Stimulated activated CD4-positive, alpha-beta T cell treated with anti-CD3 and anti-CD28 coated beads, Interleukin-4, amount 100 ng/mL, for 48 hours (primary cell): ENCODE results near the gene KRTAP4-8.
"Not testable (repeated sequence)": the region's sequence is repeated elsewhere in the genome, so short reads cannot be mapped to it uniquely, and the experiment has no call there.

Experiments used
- DNase-seq, 2 donors: peaks; one replicate each; pipeline ENCODE4 v3.0.0-alpha.2; 2020; ENCODE audit warnings: low read depth in 2 of 2

The KRTAP4-8 gene

GRCh38 chr17:41065016-41065689 lies 32.8 kb downstream of the KRTAP4-8 start:
- not testable (repeated sequence) for DNase-seq

GRCh38 chr17:41064301-41064700 lies 33.6 kb downstream of the KRTAP4-8 start:
- no peak for DNase-seq

GRCh38 chr17:41063449-41063848 lies 34.5 kb downstream of the KRTAP4-8 start:
- DNase-seq: no peak

- DNase-seq: no peak
These were observed 36.0 kb downstream of the KRTAP4-8 start for GRCh38 chr17:41061964-41062363.

GRCh38 chr17:41060052-41060604 lies 37.8 kb downstream of the KRTAP4-8 start, which contains the start of gene KRTAP2-3:
KRTAP2-3 (minus strand) TSS chr17:41060114; CDS start chr17:41060050, 64 bp downstream.
- DNase-seq: no peak

GRCh38 chr17:41059276-41060051 lies 38.5 kb downstream of the KRTAP4-8 start:
- DNase-seq: not testable (repeated sequence)

- DNase-seq: no peak
These were observed 39.2 kb downstream of the KRTAP4-8 start for GRCh38 chr17:41058741-41059140.

GRCh38 chr17:41057547-41057946 lies 40.4 kb downstream of the KRTAP4-8 start:
- no peak for DNase-seq

GRCh38 chr17:41055130-41055529 lies 42.8 kb downstream of the KRTAP4-8 start, which contains the start of gene KRTAP2-2:
KRTAP2-2 (minus strand) TSS chr17:41055230; CDS start chr17:41055211, 19 bp downstream.
- DNase-seq: not testable (repeated sequence)

- DNase-seq: not testable (repeated sequence)
These were observed 43.4 kb downstream of the KRTAP4-8 start for GRCh38 chr17:41054556-41054955.

GRCh38 chr17:41054025-41054424 lies 43.9 kb downstream of the KRTAP4-8 start:
- no peak for DNase-seq

- DNase-seq: no peak
These were observed 45.4 kb downstream of the KRTAP4-8 start for GRCh38 chr17:41052566-41052965.

- DNase-seq: no peak
These were observed 48.8 kb downstream of the KRTAP4-8 start for GRCh38 chr17:41049110-41049509.

GRCh38 chr17:41048441-41048840 lies 49.5 kb downstream of the KRTAP4-8 start:
- DNase-seq: no peak
